GM21367 (cell line): ENCODE results near the gene PRXL2A.

Experiments used
- ATAC-seq: cut with Tn5 transposase; IDR thresholded peaks from one replicate; pipeline ENCODE4 v1.9.1; 2021; ENCODE audit not compliant: unreplicated experiment

The PRXL2A gene

DNA sequence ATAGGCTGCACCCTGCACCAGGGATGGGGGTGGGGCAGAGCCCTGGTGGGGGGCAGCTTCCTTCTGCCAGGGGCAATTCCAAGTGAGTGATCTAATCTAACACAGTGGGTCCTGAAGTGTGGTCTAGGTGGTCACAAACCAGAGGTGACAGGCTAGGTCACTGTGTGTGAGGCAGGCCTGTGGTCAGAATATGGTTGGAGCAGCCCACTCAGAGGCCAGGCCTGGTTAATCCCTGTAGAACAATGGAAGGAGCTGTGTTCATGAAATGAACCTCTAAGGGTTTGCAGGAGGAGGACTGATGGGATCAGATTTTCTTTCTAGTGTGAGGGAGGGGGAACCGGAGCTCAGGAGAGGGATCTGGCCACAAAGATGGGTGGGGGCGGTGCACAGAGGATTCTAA lies 35.8 kb downstream of the PRXL2A start:
- no peak for ATAC-seq

GRCh38 chr10:80444646-80445319 lies 36.4 kb downstream of the PRXL2A start:
- peak; percentile 73 for ATAC-seq

- ATAC-seq = no peak
Observed at GRCh38 chr10:80447436-80448190, 39.3 kb downstream of the PRXL2A start.

DNA sequence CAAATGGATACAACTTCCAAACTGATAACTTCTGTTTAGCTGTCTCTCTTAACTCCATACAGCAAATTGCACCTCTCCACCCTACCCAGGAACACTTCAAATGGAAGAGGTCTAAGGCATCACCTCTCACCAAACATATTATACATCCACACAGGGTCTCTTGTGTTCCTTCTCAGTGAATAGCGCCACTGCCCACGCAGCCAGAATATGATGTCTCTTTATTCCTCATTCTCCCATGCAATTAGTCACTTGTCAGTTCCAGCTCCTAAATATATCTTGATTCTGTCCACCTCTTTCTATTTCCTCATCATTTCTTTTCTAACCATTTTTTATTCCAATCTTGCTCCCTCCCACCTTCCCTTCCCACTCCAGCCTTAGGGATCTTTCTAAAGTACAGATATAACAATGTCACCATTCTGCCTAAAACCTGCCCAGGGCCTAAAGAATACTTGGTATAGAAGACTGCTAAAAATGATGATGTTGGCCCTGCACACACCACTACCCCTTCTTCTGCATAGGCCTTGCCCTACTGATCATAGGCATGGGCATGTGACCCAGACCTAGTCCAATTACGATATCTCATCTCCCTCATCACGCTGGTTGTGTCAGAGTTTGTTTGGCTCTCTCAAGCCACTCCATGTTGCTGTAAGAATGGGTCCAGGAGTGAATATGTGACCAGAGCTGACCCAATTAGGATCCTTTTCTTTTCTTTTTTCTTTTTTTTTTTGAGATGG lies 40.0 kb downstream of the PRXL2A start:
- ATAC-seq = no peak

DNA sequence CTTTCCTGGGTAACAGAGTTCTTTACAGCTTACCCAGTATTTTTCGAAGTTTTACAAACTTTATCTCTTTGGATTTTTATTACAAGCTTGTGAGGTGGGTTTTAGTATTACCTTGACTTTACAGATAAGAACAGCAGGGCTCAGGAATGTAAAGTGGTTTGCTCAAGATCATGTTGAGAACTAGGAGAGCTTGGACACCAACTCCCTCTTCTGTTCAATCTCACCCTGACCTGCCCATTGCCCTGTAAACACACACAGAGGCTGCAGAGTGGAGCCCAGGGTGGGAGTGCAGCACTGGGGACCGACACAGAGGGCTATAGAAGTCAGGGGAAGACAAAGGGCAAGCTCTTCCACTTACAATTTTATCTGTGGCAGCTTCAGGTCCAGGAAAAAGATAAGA lies 41.2 kb downstream of the PRXL2A start:
- ATAC-seq = no peak

GRCh38 chr10:80451132-80451531 lies 42.8 kb downstream of the PRXL2A start:
- ATAC-seq = no peak

- no peak for ATAC-seq
Observed at GRCh38 chr10:80452069-80452468, 43.7 kb downstream of the PRXL2A start.

- ATAC-seq = no peak
Observed at GRCh38 chr10:80452640-80453039, 44.3 kb downstream of the PRXL2A start.

GRCh38 chr10:80453056-80453841 lies 44.9 kb downstream of the PRXL2A start:
- no peak for ATAC-seq

DNA sequence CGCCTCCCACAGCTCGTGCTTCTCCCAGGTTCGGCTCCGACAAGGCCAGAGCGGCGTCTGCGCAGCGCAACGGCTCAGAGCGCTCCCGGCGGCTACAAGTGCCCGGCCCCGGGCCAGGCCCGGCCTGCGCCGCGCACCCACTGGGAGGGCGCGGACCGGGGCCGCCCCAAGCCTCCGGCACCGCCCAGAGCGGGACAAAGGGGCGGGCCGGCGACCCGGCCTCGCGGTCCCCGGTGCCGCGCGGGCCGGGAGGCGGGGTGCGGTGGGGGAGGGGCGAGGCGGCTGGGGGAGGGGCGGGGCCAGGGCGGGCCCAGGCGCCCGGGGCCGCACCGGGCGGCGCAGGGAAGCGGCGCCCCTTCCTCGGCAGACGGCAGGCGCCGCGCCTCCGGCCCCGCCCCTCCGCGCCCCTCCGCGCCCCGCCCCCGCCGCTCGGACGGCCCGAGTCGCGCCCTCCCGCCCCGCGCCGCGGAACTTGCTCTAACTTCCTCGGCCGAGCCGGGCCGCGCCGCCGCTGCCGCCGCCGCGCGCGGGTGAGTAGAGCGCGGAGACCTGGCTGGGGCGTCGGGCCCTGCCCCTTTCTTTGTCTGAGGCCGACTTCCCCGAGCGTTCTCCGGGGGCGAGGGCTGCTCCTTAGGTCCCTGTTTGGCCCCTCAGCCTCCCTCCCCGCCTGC lies 45.6 kb downstream of the PRXL2A start, which contains the start of gene TSPAN14:
TSPAN14 (plus strand) TSS at position 469 of the 671 bp plus-strand sequence. CDS start 34,924 bp downstream, outside the sequence.
- peak; percentile 61 for ATAC-seq

DNA sequence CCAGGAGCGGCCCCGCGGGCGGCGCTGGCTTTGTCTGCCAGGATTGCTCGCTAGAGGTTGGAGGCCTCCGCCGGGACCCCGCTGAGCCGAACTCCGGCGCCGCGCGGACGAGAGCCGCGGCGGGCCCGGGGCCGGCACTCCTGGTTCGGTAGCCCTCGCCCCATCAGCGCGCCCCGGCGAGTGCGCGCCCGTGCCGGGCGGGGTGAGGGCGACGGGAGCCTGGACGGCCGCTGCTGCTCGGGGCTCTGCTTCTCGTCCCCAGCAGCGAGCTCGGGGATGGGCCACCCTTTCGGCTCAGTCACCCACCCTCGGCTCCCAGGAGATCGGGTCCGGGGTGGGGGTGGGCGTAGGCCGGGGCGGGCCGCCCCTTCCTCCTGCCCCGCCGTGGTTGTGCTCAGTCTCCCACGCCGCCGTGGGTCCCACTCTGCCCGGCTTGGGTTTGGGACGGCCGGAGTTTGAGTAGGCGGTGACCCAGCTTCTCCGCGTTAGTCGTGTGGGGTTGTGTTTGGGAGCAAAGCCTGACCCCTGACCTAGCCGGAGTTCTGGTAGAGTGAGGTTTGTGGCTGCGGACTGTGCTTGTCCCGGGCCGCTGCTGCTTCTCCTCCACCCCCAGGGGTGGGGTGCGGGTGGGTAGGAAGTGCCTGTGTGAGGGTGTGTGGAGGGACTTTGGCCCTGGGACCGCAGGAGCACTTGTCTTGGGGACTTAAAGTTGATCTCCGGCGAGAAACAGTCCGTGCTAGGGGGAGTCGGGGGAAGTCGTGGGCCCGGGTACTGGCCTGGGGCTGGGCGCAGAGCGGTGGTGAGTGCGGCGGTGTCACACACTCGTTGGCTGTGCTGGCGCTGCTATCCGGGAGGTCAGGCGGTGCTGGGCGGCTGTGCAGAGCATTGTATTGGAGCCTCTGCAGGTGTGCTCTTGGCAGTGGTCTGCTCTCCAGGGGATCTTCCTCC lies 46.4 kb downstream of the PRXL2A start:
- ATAC-seq = peak; percentile 3

DNA sequence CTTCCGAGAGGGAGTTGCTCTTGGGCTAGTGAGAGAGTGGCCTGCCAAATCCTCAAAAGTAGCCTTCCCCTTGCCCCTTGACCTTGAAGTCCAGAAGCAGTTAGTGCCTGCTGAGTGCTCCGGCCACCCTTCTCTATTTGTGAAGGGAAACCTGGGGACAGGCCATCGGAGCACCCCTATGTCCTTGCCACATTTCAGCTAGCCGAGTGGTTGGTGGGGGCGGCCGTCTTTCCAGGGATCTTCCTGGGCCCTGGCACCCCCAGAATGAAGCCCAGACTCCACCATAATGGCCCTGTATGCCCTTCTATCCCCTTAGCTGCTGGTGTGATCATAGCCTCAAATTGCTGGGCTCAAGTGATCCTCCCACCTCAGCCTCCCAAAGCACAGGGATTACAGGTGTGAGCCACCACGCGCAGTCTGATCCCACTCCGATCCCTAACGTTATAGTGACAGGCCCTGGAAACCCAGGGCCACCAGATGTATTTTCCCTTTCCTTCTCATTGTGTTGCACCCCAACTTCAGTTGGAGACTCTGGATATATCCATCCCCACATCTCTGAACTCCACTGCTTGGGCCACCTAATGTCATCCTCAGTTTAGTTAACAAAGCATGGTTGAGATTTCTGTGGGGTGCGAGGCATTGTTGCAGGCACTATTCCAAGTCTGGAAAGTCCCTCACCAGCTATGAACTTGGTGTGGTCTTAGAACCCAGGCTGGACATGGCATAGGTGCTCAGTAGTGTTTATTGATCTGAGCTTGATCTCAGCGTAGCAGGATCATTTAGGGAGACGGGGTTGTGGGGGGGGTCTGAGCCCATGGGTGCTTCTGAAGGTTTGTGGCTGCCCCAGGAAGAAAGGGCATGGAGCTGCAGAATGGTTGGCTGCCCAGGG lies 47.4 kb downstream of the PRXL2A start:
- ATAC-seq = no peak

DNA sequence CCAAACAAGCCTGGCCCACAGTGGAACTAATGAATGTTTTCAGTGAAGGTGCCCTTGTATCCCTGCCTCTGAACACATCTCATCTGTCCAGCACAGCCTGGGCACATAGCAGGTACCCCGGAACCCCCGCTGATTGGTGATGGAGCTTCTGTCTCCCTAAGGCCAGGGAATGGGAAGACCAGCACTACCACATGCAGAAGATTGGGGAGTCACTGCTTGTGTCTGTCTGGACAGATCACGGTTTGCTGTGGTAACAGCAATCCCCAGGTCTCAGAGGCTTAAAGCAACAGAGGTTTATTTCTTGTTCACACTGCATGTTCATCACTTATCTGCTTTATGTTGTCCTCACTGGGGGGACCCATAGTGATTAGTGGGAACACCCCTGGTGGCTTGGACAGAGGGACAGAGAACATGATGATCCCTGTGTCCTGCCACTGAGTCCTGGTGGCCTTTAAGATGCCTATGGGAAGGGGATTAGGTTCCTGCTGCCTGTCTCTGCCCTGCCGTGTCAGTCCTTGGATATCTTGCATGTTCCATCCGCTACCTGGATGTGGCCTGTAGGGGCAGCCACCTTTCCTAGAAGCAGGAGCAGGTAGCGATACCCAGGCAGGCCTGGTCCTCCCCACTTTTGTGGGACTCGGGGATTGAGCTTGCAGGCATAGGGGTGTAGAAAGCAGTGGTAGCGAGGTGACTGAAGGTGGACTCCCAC lies 49.4 kb downstream of the PRXL2A start:
- no peak for ATAC-seq

DNA sequence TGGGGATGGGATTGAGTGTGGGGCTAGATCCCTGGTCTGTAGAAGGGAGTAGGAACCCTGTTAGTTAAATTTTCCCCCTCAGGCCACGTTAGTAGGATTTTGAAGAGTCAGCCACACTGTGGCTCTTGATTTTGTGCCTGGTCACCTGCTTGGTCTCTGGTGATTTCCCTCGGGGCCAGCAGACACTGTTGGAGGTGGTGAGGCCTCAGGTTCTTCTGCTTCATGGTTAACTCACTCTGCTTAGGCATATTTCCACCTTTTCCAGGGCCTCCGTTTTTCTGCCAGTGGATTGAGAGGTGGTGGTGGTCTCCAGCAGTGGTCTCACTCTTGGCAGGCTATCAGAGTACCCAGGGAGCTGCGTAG lies 49.9 kb downstream of the PRXL2A start:
- no peak for ATAC-seq

DNA sequence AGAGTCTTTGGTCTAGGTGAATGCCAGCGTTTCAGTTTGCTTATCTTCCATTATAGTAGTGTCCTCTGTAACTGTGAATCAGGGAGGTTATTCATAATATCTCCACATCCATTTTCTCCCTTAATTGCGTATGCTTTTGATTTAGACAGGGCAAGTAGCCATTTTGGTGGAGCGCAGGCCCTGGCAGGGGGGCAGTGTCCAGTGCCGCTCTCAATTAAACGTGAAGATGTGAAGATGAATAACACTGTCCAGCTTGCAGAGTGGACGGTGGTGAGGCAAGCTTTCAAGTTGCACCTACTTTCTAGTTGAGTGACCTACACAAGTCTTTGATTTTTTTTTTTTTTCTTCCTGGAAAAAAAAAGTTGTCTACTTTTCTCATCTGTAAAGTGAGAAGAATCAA lies 50.3 kb downstream of the PRXL2A start:
- ATAC-seq = no peak

DNA sequence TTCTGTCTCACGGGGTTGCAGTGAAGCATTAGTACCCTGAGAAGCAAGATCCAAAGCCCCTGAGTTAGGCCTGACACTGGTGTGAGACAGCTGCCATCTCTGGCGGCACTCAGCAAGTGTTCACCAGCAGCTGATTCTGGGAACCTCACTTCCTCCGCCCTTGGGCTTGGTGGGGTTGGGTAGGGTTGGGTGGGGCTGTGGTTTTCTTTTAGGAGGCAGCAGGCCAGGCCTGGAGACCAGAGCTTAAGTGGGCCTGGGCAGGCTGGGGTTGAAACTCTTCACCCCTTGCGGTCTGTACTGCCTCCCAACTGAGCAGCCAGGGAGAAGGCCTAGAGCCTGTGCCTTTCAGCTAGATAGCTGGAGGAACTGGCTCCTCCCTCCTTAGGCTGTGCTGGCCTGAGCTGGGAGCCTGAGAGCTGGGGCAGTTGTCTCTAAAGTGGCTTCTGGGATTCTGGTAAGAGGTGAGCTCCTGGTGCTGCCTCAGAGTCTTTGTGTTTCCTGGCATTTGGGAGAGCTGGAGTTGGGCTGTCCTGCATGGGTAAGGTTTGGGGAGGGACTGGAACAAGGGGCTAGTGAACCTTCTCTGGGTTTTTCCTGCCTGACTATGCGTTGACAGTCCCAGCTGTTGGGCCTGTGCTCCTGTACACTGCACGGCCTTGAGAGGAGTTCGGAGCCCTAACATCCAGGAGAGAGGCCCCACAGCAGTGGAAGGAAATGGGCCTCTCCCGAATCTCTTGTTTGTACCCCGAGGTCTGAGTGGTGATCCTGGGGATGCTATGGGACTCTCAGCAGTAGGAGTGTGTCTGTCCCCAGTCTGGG lies 50.9 kb downstream of the PRXL2A start:
- peak; percentile 48 for ATAC-seq
